ENCODE results near the gene RAMP1. TPM values are rescaled to one million over a fixed set of nuclear protein-coding genes. Genes with fewer than 3 reads are reported as not detected.

RAMP1 gene
- total and polyA plus RNA-seq, 4 donors, result 3.1 to 129 (median 23.5) TPM

DNA sequence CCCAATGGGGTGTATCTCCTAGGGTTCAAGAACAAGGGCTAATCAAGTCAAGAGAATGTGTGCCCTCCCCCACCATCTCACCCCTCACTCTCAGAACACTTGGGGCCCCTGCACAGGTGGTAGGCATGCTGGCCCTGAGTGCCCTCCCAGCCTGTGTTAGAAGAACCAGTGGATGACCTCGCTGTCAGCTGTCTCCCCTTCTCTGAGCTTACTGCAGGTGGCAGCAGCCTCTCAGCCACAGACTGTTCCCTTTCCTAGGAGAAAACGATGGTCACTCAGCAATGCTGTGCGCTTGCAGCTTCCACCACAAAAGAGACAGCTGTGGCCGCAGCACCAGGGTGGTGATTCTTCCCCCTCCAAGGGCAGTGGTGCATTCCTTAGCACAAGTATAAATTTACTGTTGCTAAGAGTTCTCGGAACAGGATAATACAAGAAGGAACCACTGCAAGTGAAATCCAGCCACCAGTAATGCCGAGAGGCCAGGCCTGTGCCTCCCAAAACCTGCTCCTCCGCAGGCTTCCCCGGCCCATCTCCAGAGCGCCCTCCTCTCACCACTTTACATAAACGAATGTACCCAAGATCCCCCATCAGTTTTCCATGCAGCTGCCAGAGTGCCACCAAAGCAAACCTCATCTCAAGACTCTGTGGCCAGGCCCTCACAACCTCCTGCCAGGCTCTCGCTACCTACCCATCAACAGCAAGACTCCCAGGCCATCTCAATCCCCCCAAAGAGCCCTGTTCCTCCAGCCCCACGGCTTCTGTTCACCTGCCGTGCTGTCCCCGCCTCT lies 935 bp upstream of the RAMP1 start:
- 60% methylated on average over 14 of the region's 14 CpGs for WGBS
- no peak overlapping the region for H3K4me3 ChIP-seq (ENCODE audit: low read depth in 1 of 3, low read length in 3 of 3)
- no peaks in the 10 kb centered on the region for H3K27me3 ChIP-seq (ENCODE audit: control insufficient read depth in 4 of 4, insufficient read depth in 4 of 4, low read length in 3 of 4)

DNA sequence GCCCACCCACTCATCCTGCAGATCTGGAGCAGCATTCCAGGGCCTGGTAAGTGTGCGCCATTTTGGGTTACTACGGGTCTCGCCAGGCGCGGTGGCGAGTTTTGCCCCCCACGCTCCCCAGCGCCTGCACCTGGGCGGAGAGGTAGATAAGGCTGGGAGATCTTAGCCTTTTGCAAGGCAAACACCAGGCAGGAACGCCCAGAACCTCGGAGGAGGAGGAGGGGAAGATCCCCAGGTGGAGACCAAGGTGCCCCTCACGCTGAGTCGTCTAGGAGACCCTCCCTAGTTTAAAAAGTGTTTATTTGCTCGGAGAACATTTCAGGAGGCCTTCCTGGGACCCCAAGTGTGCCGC lies 365 bp upstream of the RAMP1 start:
- TF ChIP-seq YY1 (IDR thresholded peaks at IDR 0.05) (no peak), HNF4G (IDR thresholded peaks at IDR 0.05) (no peak)
- Histone ChIP-seq H3K27ac (ENCODE audit: low read depth in 1 of 2, low read length in 2 of 2) (no peak overlapping the region), H3K36me3 (ENCODE audit: control insufficient read depth in 4 of 4, insufficient read depth in 3 of 4, low read depth in 1 of 4, low read length in 3 of 4) (no peaks in the 10 kb centered on the region), H3K27me3 (ENCODE audit: control insufficient read depth in 4 of 4, insufficient read depth in 4 of 4, low read length in 3 of 4) (no peaks in the 10 kb centered on the region), H3K9ac (ENCODE audit: low read depth in 1 of 2, low read length in 2 of 2) (no peak overlapping the region), H3K4me1 (ENCODE audit: control insufficient read depth in 4 of 4, insufficient read depth in 4 of 4, low read length in 3 of 4) (peaks cover 6 to 34% (median 23%) of the 10 kb centered on the region in 4 donors), H3K9me3 (ENCODE audit: control insufficient read depth in 4 of 4, low read length in 3 of 4) (no peaks in the 10 kb centered on the region), H3K4me3 (ENCODE audit: low read depth in 1 of 3, low read length in 3 of 3) (peak overlapping the region in 1 of 3 donors; percentile 68)
- WGBS, result 61% methylated on average over 15 of the region's 15 CpGs
- DNase-seq (ENCODE audit: low spot score), result no peak

More for the DNA sequence above, 935 bp upstream of the RAMP1 start:
- H3K9me3 ChIP-seq (ENCODE audit: control insufficient read depth in 4 of 4, low read length in 3 of 4), result no peaks in the 10 kb centered on the region
- H3K27ac ChIP-seq (ENCODE audit: low read depth in 1 of 2, low read length in 2 of 2), result no peak overlapping the region
- TF ChIP-seq, protein P1, sequence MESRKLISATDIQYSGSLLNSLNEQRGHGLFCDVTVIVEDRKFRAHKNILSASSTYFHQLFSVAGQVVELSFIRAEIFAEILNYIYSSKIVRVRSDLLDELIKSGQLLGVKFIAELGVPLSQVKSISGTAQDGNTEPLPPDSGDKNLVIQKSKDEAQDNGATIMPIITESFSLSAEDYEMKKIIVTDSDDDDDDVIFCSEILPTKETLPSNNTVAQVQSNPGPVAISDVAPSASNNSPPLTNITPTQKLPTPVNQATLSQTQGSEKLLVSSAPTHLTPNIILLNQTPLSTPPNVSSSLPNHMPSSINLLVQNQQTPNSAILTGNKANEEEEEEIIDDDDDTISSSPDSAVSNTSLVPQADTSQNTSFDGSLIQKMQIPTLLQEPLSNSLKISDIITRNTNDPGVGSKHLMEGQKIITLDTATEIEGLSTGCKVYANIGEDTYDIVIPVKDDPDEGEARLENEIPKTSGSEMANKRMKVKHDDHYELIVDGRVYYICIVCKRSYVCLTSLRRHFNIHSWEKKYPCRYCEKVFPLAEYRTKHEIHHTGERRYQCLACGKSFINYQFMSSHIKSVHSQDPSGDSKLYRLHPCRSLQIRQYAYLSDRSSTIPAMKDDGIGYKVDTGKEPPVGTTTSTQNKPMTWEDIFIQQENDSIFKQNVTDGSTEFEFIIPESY (IDR thresholded peaks at IDR 0.05), result no peak
- TF ChIP-seq, protein P2, sequence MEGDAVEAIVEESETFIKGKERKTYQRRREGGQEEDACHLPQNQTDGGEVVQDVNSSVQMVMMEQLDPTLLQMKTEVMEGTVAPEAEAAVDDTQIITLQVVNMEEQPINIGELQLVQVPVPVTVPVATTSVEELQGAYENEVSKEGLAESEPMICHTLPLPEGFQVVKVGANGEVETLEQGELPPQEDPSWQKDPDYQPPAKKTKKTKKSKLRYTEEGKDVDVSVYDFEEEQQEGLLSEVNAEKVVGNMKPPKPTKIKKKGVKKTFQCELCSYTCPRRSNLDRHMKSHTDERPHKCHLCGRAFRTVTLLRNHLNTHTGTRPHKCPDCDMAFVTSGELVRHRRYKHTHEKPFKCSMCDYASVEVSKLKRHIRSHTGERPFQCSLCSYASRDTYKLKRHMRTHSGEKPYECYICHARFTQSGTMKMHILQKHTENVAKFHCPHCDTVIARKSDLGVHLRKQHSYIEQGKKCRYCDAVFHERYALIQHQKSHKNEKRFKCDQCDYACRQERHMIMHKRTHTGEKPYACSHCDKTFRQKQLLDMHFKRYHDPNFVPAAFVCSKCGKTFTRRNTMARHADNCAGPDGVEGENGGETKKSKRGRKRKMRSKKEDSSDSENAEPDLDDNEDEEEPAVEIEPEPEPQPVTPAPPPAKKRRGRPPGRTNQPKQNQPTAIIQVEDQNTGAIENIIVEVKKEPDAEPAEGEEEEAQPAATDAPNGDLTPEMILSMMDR (IDR thresholded peaks at IDR 0.05; ENCODE audit: low read depth, low read length, missing input control), result peak; percentile 80
- TF ChIP-seq YY1 (IDR thresholded peaks at IDR 0.05), result no peak
- TF ChIP-seq, protein P3, sequence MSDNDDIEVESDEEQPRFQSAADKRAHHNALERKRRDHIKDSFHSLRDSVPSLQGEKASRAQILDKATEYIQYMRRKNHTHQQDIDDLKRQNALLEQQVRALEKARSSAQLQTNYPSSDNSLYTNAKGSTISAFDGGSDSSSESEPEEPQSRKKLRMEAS (IDR thresholded peaks at IDR 0.05), result no peak
- TF ChIP-seq EGR1 (IDR thresholded peaks at IDR 0.05; ENCODE audit: low read depth in 2 of 2), result no peak
- no peak for TF ChIP-seq TAF1 (conservative IDR thresholded peaks at IDR 0.05)
- TF ChIP-seq RAD21 (IDR thresholded peaks at IDR 0.05), result peak; percentile 98
- no peak for TF ChIP-seq JUND (IDR thresholded peaks at IDR 0.05)
- peak in 1 of 2 donors; percentile 15 for TF ChIP-seq HNF4A (conservative IDR thresholded peaks at IDR 0.05)
- peak; percentile 27 to 55 for TF ChIP-seq RXRA (IDR thresholded peaks at IDR 0.05)
- no peaks in the 10 kb centered on the region for H3K36me3 ChIP-seq (ENCODE audit: control insufficient read depth in 4 of 4, insufficient read depth in 3 of 4, low read depth in 1 of 4, low read length in 3 of 4)
- H3K9ac ChIP-seq (ENCODE audit: low read depth in 1 of 2, low read length in 2 of 2), result no peak overlapping the region
- H3K4me1 ChIP-seq (ENCODE audit: control insufficient read depth in 4 of 4, insufficient read depth in 4 of 4, low read length in 3 of 4), result peaks cover 6 to 34% (median 23%) of the 10 kb centered on the region in 4 donors
- peak; percentile 59 for DNase-seq (ENCODE audit: low spot score)

DNA sequence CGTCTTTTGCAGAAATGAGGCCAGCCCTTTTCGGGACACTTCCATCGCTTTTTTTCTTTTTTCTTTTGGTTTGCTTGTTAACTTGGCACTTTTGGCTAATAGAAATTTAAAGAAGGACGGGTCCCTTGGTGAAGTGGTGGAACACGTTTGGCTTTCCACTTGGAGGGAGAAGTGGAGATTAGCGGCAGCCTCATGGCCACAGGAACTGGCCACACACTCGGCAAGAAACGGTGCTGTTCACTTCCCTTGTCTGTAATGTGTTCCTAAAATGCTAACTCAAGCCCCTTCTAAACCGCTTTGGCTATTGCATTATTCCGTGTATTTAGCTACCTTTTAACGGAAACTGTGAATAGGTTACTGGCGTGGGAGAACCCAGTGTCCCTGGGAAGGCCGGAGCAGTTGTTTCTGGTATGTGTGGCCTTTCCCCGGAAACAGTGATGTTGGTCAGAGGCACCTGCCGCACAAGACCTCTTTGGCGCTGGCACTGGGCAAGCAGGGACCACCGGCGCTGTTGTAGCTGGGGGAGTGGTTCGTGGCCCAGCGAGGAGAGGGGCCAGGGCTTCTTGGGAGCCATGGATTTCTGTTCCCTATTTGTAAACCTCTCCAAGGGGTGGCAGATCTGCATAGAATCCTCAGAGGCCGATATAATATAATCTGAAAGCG lies 981 bp downstream of the RAMP1 start:
- WGBS, result 44% methylated on average over 22 of the region's 22 CpGs
- no peaks in the 10 kb centered on the region for H3K27me3 ChIP-seq (ENCODE audit: control insufficient read depth in 4 of 4, insufficient read depth in 4 of 4, low read length in 3 of 4)

More for the DNA sequence above, 981 bp downstream of the RAMP1 start:
- Histone ChIP-seq H3K9ac (ENCODE audit: low read depth in 1 of 2, low read length in 2 of 2) (peak overlapping the region in 1 of 2 donors; percentile 71), H3K4me3 (ENCODE audit: low read depth in 1 of 3, low read length in 3 of 3) (peak overlapping the region; percentile 19 to 68 (median 22)), H3K4me1 (ENCODE audit: control insufficient read depth in 4 of 4, insufficient read depth in 4 of 4, low read length in 3 of 4) (peaks cover 6 to 34% (median 23%) of the 10 kb centered on the region in 4 donors), H3K27ac (ENCODE audit: low read depth in 1 of 2, low read length in 2 of 2) (peak overlapping the region; percentile 33 to 64), H3K36me3 (ENCODE audit: control insufficient read depth in 4 of 4, insufficient read depth in 3 of 4, low read depth in 1 of 4, low read length in 3 of 4) (no peaks in the 10 kb centered on the region), H3K9me3 (ENCODE audit: control insufficient read depth in 4 of 4, low read length in 3 of 4) (no peaks in the 10 kb centered on the region)
- no peak for DNase-seq (ENCODE audit: low spot score)
- TF ChIP-seq RAD21 (IDR thresholded peaks at IDR 0.05) (peak in 1 of 2 donors; percentile 7), JUND (IDR thresholded peaks at IDR 0.05) (no peak)

Data from liver (tissue), 9 donors.